WI38 (cell line): ENCODE results near the gene CAMK2A.

Experiments
- H3K4me3 ChIP-seq: 2 replicates; pipeline ENCODE4 v1.5.1; 2011; ENCODE audit warnings: low read depth, mild to moderate bottlenecking, control low read depth, low read length
- TF ChIP-seq, protein P1 (sequence below): IDR thresholded peaks from 2 replicates; pipeline ENCODE4 v1.5.1; 2012; ENCODE audit warnings: low read depth, mild to moderate bottlenecking, control low read depth, low read length

The CAMK2A gene

DNA sequence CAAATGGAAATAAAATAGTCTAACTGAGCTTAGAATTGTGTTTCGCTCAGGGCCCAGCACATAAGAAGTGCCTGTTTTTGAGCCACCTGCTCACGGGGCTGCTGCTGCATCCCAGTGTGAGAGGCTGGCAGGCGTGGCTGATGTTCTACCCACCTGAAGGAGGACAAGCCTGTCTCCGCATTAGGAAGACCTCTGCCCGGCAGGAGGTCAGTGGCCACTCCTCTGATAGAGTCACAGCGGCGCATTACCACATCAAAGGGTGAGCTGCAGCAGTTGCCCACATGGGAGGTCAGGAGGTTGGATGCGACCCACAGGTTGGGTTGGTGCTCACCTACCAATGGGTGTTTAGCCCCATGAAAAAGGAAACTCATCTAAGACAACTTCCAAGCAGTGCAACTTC is 103.4 kb downstream of the CAMK2A start:
- no peak overlapping the region for H3K4me3 ChIP-seq
- TF ChIP-seq, protein P1, sequence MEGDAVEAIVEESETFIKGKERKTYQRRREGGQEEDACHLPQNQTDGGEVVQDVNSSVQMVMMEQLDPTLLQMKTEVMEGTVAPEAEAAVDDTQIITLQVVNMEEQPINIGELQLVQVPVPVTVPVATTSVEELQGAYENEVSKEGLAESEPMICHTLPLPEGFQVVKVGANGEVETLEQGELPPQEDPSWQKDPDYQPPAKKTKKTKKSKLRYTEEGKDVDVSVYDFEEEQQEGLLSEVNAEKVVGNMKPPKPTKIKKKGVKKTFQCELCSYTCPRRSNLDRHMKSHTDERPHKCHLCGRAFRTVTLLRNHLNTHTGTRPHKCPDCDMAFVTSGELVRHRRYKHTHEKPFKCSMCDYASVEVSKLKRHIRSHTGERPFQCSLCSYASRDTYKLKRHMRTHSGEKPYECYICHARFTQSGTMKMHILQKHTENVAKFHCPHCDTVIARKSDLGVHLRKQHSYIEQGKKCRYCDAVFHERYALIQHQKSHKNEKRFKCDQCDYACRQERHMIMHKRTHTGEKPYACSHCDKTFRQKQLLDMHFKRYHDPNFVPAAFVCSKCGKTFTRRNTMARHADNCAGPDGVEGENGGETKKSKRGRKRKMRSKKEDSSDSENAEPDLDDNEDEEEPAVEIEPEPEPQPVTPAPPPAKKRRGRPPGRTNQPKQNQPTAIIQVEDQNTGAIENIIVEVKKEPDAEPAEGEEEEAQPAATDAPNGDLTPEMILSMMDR, result no peak

DNA sequence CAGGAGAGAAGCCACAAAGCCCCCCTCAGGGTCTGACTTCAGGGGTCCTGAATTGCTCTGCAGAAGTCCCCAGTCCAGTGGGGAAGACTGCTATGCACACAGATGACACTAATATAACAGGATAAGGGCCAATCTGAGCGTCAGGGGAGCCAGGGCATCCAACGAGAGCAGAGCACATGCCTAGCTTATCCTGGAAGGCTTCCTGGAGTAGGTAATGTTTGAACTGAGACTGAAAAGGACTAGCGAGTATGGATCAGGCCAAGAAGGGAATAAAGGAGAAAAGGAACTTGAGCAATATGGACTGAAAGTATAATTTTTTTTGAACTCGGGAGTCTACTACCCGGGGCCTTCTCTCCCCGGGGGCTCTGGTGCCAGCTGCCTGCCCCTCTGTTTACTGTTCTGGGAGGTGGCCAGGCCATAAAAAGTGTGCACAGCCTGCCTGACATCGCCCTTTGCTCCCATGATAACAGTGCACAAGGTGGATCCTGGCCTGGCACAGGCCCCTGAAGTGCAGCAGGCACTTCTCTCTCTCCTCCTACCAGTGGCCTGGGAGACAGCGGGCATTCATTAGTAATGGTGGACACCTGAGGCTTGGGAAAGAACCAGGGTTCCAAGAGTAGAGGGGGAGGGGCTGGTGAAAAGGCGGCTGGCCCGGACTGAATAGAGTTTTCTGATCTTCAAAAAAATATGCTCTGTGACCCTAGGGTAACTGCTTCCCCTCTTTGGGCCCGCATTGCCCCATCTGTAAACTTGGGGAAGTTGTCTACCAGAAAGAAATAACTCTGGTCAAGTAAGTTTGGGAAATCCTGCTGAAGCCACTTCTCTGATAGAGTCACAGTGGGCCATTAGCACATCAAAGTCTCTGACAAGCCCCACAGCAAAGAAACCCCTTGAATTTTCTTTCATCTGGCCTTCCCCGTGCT is 104.3 kb downstream of the CAMK2A start:
- TF ChIP-seq, protein P1, result no peak

DNA sequence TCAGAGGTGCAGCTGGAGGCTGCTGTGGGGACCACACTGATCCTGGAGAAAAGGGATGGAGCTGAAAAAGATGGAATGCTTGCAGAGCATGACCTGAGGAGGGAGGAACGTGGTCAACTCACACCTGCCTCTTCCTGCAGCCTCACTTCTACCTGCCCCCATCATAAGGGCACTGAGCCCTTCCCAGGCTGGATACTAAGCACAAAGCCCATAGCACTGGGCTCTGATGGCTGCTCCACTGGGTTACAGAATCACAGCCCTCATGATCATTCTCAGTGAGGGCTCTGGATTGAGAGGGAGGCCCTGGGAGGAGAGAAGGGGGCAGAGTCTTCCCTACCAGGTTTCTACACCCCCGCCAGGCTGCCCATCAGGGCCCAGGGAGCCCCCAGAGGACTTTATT is 105.6 kb downstream of the CAMK2A start:
- TF ChIP-seq, protein P1, result no peak

More for the DNA sequence above, 104.3 kb downstream of the CAMK2A start:
- H3K4me3 ChIP-seq, result no peak overlapping the region

DNA sequence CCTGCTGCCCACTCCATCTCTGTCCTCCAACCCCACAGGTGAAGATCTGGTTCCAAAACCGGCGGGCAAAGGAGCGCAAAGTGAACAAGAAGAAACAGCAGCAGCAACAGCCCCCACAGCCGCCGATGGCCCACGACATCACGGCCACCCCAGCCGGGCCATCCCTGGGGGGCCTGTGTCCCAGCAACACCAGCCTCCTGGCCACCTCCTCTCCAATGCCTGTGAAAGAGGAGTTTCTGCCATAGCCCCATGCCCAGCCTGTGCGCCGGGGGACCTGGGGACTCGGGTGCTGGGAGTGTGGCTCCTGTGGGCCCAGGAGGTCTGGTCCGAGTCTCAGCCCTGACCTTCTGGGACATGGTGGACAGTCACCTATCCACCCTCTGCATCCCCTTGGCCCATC is 106.1 kb downstream of the CAMK2A start:
- TF ChIP-seq, protein P1, result no peak
- no peak overlapping the region for H3K4me3 ChIP-seq

More for the DNA sequence above, 105.6 kb downstream of the CAMK2A start:
- no peak overlapping the region for H3K4me3 ChIP-seq

DNA sequence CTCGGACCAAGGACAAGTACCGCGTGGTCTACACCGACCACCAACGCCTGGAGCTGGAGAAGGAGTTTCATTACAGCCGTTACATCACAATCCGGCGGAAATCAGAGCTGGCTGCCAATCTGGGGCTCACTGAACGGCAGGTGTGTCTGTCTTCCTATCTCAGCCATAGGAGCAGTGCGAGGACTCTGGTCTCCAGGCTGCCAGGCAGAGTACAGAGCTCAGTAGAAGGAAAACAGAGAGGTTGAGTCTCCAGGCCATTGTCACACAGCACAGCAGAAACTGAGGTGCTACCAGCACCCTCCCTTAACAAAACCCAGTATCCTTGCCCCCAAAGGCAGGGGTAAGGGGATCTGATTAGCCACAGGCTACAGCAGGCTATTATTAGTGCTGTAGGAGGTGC is 106.8 kb downstream of the CAMK2A start:
- TF ChIP-seq, protein P1, result no peak
- H3K4me3 ChIP-seq, result no peak overlapping the region

DNA sequence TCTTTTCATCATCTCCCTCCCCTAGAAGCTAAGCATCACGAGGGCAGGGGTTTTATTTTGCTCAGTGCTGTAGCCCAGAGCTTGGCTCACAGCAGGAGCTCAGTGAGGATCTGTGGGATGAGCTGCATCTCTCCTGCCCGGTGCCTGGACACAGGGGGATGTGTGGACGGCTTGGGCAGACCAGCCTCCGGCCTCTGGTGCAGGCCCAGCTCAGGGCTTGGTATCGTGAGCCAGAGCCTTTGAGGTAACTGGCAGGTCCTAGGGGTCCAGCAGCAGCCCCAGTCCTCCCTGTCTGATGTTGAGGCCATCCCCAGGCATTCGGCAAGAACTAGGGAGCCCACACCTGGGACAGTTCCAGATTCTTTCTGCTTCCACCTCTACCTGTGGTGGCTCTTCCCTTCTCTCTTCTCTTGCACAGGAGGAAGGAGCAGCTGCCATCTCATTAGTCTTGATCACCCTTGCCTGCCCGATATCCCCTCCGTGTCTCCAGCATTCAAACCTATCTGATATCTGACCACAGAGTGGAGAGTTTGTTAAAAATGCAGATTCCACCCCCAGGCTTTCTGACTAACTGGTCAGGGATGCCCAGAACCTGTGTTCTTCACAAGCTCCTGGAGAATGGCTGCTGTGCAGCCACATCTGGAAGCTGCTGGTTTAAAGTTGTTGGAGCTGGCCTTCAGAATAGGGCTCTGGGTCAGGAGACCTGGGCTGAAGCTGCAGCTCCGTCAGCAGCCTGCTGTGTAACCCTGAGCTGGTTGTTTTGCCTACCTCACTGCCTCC is 107.6 kb downstream of the CAMK2A start:
- TF ChIP-seq, protein P1, result no peak
- no peak overlapping the region for H3K4me3 ChIP-seq

DNA sequence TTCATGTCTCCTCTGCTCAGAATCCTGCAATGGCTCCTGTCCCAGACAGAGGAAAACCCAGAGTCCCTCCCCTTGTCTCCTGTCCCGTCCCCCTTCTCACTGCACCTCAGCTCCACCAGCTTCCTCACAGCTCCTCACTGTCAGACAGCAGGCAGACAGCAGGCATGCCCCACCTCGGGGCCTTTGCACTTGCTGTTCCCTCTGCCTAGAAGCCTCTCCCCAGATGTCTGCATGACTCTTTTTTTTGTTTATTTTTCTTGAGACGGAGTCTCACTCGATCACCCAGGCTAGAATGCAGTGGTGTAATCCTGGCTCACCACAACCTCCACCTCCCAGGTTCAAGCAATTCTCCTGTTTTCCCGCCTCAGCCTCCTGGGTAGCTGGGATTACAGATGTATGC is 108.5 kb downstream of the CAMK2A start:
- no peak overlapping the region for H3K4me3 ChIP-seq
- TF ChIP-seq, protein P1, result no peak
